Panc1 (cell line): ENCODE results near the gene BTBD17. TPM values are rescaled to one million over a fixed set of nuclear protein-coding genes. Genes with fewer than 3 reads are reported as not detected.
"Not testable (repeated sequence)": the region's sequence is repeated elsewhere in the genome, so short reads cannot be mapped to it uniquely, and the experiment has no call there.

Source experiments
- ATAC-seq: fragments of 200-7000 bp; cut with Tn5 transposase; 2 replicates; pipeline ENCODE4 v1.9.1; 2020; ENCODE audit warnings: mild to moderate bottlenecking, moderate library complexity
- BruUV-seq: library from RNA; stranded (reverse); fragments of 400-500 nt; replicated peaks from 2 replicates; lab custom pipeline; 2021; lab: Mats Ljungman, UMichigan
- CTCF ChIA-PET: fragments of 300-600 bp; sonication (Branson Sonifier 250); formaldehyde crosslinking; loops from one replicate; lab custom pipeline; 2022; ENCODE audit warnings: antibody characterized with exemption; lab: Charles Lee
- POLR2A ChIA-PET: fragments of 300-600 bp; sonication (Branson Sonifier 250); formaldehyde crosslinking; loops from one replicate; lab custom pipeline; 2022; ENCODE audit warnings: antibody characterized with exemption; lab: Charles Lee
- DNase-seq: peaks from one replicate; pipeline ENCODE4 v3.0.0-alpha.2; 2010; ENCODE audit warnings: low read depth, low spot score
- H3K27ac ChIP-seq: 2 replicates; pipeline ENCODE4 v1.5.1; 2011; ENCODE audit warnings: mild to moderate bottlenecking, low read length, inconsistent platforms
- H3K27me3 ChIP-seq: fragments of 200-500 bp; sonication (Bioruptor generic); 2 replicates; pipeline ENCODE4 v1.6.0; 2014; ENCODE audit warnings: low read length, inconsistent platforms; ENCODE audit not compliant: control insufficient read depth, insufficient read depth
- H3K36me3 ChIP-seq: fragments of 200-500 bp; sonication (Bioruptor generic); 2 replicates; pipeline ENCODE4 v1.5.1; 2014; ENCODE audit warnings: inconsistent platforms, mild to moderate bottlenecking, low read length, moderate library complexity; ENCODE audit not compliant: control insufficient read depth, insufficient read depth
- H3K4me1 ChIP-seq: 2 replicates; pipeline ENCODE4 v1.5.1; 2011; ENCODE audit warnings: inconsistent platforms, mild to moderate bottlenecking, low read length, moderate library complexity; ENCODE audit not compliant: control insufficient read depth, insufficient read depth
- H3K4me3 ChIP-seq, 2 experiments: 2 replicates each; pipeline ENCODE4 v1.5.1; 2011 to 2012; ENCODE audit warnings: low read depth in 2 of 2, low read length in 2 of 2, mild to moderate bottlenecking in 2 of 2, inconsistent platforms in 1 of 2, moderate library complexity in 1 of 2
- H3K9me3 ChIP-seq: fragments of 200-500 bp; sonication (Bioruptor generic); 2 replicates; pipeline ENCODE4 v1.5.1; 2014; ENCODE audit warnings: low read depth, mild to moderate bottlenecking, inconsistent platforms, low read length, moderate library complexity; ENCODE audit not compliant: control insufficient read depth, insufficient read depth
- POLR2AphosphoS5 ChIP-seq: IDR thresholded peaks from 2 replicates; pipeline ENCODE4 v1.6.1; 2012; ENCODE audit warnings: mild to moderate bottlenecking, low read depth, low read length, moderate library complexity
- SIN3A ChIP-seq: IDR thresholded peaks from 2 replicates; pipeline ENCODE4 v1.6.1; 2012; ENCODE audit warnings: low read depth, mild to moderate bottlenecking, low read length, moderate library complexity, borderline replicate concordance; ENCODE audit not compliant: insufficient read depth
- TCF7L2 ChIP-seq: IDR thresholded peaks from 2 replicates; pipeline ENCODE4 v1.6.1; 2011; ENCODE audit warnings: mild to moderate bottlenecking, low read depth, low read length, inconsistent platforms
- in situ Hi-C: cut with HindIII; loops from 2 replicates; pipeline ENCODE4 v1.10.0; 2016; ENCODE audit warnings: low sequenced_read_pairs, low pct_unique_long_range_greater_than_20kb
- intact Hi-C: fragments of 100-400 bp; cut with micrococcal nuclease; formaldehyde crosslinking; loops from one replicate; pipeline ENCODE4 v1.10.0; 2022; ENCODE audit not compliant: unreplicated experiment
- total RNA-seq: library from RNA; stranded (reverse); gene quantifications from one replicate; pipeline ENCODE4 v1.2.1, GENCODE V29; 2021; ENCODE audit not compliant: unreplicated experiment
- TF ChIP-seq, protein P1 (sequence below): fragments of 450-650 bp; IDR thresholded peaks from 2 replicates; pipeline ENCODE4 v1.5.1; 2017; ENCODE audit warnings: mild to moderate bottlenecking
- TF ChIP-seq, protein P2 (sequence below), 2 experiments: IDR thresholded peaks; 2 replicates each; pipeline ENCODE4 v1.6.1; 2011 to 2012; ENCODE audit warnings: low read depth in 2 of 2, control low read depth in 1 of 2, low read length in 1 of 2, mild to moderate bottlenecking in 1 of 2, moderate library complexity in 1 of 2; ENCODE audit not compliant: insufficient read depth in 1 of 2

BTBD17 gene
- total RNA-seq, 1 experiment from 2014 or later: not detected

DNA sequence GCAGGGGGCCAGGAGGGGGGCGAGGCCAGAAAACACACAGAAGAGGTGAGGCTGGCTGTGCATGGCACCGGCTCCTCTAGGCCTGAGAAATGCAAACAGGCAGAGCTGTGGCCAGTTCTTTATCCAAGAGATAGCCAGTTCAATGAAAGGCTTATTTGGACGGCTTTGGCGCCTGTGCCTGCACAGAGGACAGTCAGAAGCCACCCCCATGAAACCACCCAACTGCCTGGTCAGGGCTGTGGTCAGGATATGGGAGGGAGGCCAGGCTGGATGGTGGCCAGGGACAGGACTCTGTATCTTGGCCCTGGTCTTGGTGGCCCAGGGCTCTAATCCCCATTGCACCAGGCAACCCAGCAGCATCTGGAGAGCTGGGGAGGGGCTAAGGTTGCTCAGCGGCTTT, 45.7 kb upstream of the BTBD17 start:
- intact Hi-C loops (no loop called here), in situ Hi-C loops (no loop called here)
- H3K36me3 ChIP-seq: no peaks in the 10 kb centered on the region
- no peak for ATAC-seq
- H3K9me3 ChIP-seq: no peaks in the 10 kb centered on the region
- H3K27ac ChIP-seq: no peak overlapping the region
- no peaks in the 10 kb centered on the region for H3K27me3 ChIP-seq
- no peak for DNase-seq
- ChIA-PET CTCF (no interaction called here), POLR2A (no interaction called here)
- no peaks in the 10 kb centered on the region for H3K4me1 ChIP-seq
- TF ChIP-seq POLR2AphosphoS5: no peak
- TF ChIP-seq TCF7L2: no peak
- TF ChIP-seq, protein P1, sequence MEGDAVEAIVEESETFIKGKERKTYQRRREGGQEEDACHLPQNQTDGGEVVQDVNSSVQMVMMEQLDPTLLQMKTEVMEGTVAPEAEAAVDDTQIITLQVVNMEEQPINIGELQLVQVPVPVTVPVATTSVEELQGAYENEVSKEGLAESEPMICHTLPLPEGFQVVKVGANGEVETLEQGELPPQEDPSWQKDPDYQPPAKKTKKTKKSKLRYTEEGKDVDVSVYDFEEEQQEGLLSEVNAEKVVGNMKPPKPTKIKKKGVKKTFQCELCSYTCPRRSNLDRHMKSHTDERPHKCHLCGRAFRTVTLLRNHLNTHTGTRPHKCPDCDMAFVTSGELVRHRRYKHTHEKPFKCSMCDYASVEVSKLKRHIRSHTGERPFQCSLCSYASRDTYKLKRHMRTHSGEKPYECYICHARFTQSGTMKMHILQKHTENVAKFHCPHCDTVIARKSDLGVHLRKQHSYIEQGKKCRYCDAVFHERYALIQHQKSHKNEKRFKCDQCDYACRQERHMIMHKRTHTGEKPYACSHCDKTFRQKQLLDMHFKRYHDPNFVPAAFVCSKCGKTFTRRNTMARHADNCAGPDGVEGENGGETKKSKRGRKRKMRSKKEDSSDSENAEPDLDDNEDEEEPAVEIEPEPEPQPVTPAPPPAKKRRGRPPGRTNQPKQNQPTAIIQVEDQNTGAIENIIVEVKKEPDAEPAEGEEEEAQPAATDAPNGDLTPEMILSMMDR: no peak
- TF ChIP-seq, protein P2, sequence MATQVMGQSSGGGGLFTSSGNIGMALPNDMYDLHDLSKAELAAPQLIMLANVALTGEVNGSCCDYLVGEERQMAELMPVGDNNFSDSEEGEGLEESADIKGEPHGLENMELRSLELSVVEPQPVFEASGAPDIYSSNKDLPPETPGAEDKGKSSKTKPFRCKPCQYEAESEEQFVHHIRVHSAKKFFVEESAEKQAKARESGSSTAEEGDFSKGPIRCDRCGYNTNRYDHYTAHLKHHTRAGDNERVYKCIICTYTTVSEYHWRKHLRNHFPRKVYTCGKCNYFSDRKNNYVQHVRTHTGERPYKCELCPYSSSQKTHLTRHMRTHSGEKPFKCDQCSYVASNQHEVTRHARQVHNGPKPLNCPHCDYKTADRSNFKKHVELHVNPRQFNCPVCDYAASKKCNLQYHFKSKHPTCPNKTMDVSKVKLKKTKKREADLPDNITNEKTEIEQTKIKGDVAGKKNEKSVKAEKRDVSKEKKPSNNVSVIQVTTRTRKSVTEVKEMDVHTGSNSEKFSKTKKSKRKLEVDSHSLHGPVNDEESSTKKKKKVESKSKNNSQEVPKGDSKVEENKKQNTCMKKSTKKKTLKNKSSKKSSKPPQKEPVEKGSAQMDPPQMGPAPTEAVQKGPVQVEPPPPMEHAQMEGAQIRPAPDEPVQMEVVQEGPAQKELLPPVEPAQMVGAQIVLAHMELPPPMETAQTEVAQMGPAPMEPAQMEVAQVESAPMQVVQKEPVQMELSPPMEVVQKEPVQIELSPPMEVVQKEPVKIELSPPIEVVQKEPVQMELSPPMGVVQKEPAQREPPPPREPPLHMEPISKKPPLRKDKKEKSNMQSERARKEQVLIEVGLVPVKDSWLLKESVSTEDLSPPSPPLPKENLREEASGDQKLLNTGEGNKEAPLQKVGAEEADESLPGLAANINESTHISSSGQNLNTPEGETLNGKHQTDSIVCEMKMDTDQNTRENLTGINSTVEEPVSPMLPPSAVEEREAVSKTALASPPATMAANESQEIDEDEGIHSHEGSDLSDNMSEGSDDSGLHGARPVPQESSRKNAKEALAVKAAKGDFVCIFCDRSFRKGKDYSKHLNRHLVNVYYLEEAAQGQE (IDR thresholded peaks at IDR 0.05; ENCODE audit: insufficient read depth in 1 of 2, low read depth in 2 of 2, low read length in 1 of 2): no peak
- TF ChIP-seq SIN3A: no peak
- no TSS peak for BruUV-seq
- no peak overlapping the region for H3K4me3 ChIP-seq

DNA sequence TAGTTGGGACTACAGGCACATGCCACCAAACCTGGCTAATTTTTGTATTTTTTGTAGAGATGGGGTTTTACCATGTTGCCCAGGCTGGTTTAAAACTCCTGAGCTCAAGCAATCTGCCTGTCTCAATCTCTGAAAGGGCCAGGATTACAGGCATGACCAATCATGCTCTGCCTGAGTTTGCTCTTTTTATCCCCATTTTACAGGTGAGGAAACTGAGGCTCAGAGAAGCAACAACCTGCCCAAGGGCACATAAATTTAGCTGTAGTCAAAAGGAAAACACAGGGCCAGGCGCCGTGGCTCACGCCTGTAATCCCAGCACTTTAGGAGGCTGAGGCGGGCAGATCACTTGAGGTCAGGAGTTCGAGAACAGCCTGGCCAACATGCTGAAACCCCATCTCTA, 43.6 kb upstream of the BTBD17 start:
- H3K27me3 ChIP-seq, CTCF ChIA-PET, H3K4me3 ChIP-seq, H3K36me3 ChIP-seq, DNase-seq, ATAC-seq, POLR2A ChIA-PET, intact Hi-C loops, H3K27ac ChIP-seq, H3K9me3 ChIP-seq, BruUV-seq, H3K4me1 ChIP-seq, in situ Hi-C loops: not testable (repeated sequence)

GRCh38 chr17:74404789-74405188, 43.1 kb upstream of the BTBD17 start:
- ChIA-PET POLR2A (no interaction called here), CTCF (no interaction called here)
- Histone ChIP-seq H3K4me3 (no peak overlapping the region), H3K27ac (no peak overlapping the region), H3K9me3 (no peaks in the 10 kb centered on the region), H3K4me1 (no peaks in the 10 kb centered on the region), H3K27me3 (no peaks in the 10 kb centered on the region), H3K36me3 (no peaks in the 10 kb centered on the region)
- intact Hi-C loops: no loop called here
- no TSS peak for BruUV-seq
- no peak for DNase-seq
- no peak for ATAC-seq
- in situ Hi-C loops: no loop called here
- TF ChIP-seq, protein P2 (IDR thresholded peaks at IDR 0.05; ENCODE audit: insufficient read depth in 1 of 2, low read depth in 2 of 2, low read length in 1 of 2): no peak
- TF ChIP-seq, protein P1: no peak
- TF ChIP-seq TCF7L2 (no peak), POLR2AphosphoS5 (no peak), SIN3A (no peak)
